Ovary (tissue), 3 donors: ENCODE results near the gene SEMA6A.

Source experiments
- EP300 ChIP-seq: sonication (generic); formaldehyde crosslinking; IDR thresholded peaks from one replicate; pipeline ENCODE4 v1.6.1; 2017; ENCODE audit warnings: antibody characterized with exemption
- TF ChIP-seq, protein P1 (sequence below), 3 donors: fragments of 450-650 bp in 2 of 3; fragments of 200-600 bp in 1 of 3; IDR thresholded peaks; one replicate each; pipeline versions ENCODE4 v1.5.1 to v1.8.0; 2016 to 2022; ENCODE audit warnings: antibody characterized with exemption in 3 of 3, mild to moderate bottlenecking in 1 of 3
- donor health status: DM: no; HTN: no; CAD: no.

DNA sequence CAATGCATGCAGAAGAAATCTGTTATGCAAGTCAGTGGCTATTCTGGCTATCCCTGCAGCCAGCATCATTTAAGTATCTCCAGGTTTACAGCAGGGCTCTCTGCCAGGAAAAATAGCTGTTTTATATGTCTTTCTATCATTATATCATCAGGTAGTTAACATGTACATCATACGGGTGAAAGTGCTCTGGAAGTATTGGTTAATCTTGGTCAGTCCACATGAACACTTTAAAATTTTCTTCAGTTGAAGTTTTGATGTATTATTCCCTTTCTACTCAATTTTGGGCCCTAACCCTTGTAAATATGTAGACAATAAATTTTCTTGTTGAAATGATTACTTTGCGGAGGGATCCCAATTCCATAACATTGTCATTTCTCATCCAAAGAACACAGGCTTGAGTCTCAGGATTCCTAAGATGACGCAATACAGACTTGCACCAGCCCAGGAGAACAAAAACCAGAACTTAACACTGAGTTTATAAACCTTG, 67.5 kb downstream of the SEMA6A start:
- TF ChIP-seq, protein P1, sequence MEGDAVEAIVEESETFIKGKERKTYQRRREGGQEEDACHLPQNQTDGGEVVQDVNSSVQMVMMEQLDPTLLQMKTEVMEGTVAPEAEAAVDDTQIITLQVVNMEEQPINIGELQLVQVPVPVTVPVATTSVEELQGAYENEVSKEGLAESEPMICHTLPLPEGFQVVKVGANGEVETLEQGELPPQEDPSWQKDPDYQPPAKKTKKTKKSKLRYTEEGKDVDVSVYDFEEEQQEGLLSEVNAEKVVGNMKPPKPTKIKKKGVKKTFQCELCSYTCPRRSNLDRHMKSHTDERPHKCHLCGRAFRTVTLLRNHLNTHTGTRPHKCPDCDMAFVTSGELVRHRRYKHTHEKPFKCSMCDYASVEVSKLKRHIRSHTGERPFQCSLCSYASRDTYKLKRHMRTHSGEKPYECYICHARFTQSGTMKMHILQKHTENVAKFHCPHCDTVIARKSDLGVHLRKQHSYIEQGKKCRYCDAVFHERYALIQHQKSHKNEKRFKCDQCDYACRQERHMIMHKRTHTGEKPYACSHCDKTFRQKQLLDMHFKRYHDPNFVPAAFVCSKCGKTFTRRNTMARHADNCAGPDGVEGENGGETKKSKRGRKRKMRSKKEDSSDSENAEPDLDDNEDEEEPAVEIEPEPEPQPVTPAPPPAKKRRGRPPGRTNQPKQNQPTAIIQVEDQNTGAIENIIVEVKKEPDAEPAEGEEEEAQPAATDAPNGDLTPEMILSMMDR (IDR thresholded peaks at IDR 0.05) = no peak
- no peak for TF ChIP-seq EP300
